HG02981 (cell line): Measurements from ENCODE around the gene PRKG1.
"Not testable (repeated sequence)": the region's sequence is repeated elsewhere in the genome, so short reads cannot be mapped to it uniquely, and the experiment has no call there.

Experiments used
- ATAC-seq: cut with Tn5 transposase; IDR thresholded peaks from one replicate; pipeline ENCODE4 v1.9.1; 2021; ENCODE audit warnings: mild to moderate bottlenecking, moderate library complexity; ENCODE audit not compliant: unreplicated experiment

The PRKG1 gene

GRCh38 chr10:51168086-51168815 is 94.0 kb downstream of the PRKG1 start:
- ATAC-seq, result no peak

- no peak for ATAC-seq
These were observed 94.8 kb downstream of the PRKG1 start for GRCh38 chr10:51169111-51169510.

- no peak for ATAC-seq
These were observed 96.4 kb downstream of the PRKG1 start for GRCh38 chr10:51170518-51171245.

GRCh38 chr10:51171946-51172345 is 97.7 kb downstream of the PRKG1 start:
- no peak for ATAC-seq

GRCh38 chr10:51176976-51177695 is 102.8 kb downstream of the PRKG1 start:
- no peak for ATAC-seq

- no peak for ATAC-seq
These were observed 104.3 kb downstream of the PRKG1 start for GRCh38 chr10:51178634-51179033.

- ATAC-seq, result no peak
These were observed 105.9 kb downstream of the PRKG1 start for GRCh38 chr10:51180141-51180540.

GRCh38 chr10:51183783-51184182 is 109.5 kb downstream of the PRKG1 start:
- ATAC-seq, result no peak

GRCh38 chr10:51186361-51186760 is 112.1 kb downstream of the PRKG1 start:
- no peak for ATAC-seq

- no peak for ATAC-seq
These were observed 113.7 kb downstream of the PRKG1 start for GRCh38 chr10:51188008-51188407.

GRCh38 chr10:51188866-51189265 is 114.6 kb downstream of the PRKG1 start:
- ATAC-seq, result no peak

- no peak for ATAC-seq
These were observed 122.4 kb downstream of the PRKG1 start for GRCh38 chr10:51196508-51197175.

- ATAC-seq, result no peak
These were observed 123.9 kb downstream of the PRKG1 start for GRCh38 chr10:51198170-51198569.

GRCh38 chr10:51201947-51202346 is 127.7 kb downstream of the PRKG1 start:
- no peak for ATAC-seq

- ATAC-seq, result no peak
These were observed 129.1 kb downstream of the PRKG1 start for GRCh38 chr10:51203359-51203758.

GRCh38 chr10:51204066-51204465 is 129.8 kb downstream of the PRKG1 start:
- ATAC-seq, result no peak

GRCh38 chr10:51204701-51205100 is 130.4 kb downstream of the PRKG1 start:
- no peak for ATAC-seq

GRCh38 chr10:51206500-51206899 is 132.2 kb downstream of the PRKG1 start:
- ATAC-seq, result no peak

- ATAC-seq, result not testable (repeated sequence)
These were observed 138.7 kb downstream of the PRKG1 start for GRCh38 chr10:51212937-51213336.

- ATAC-seq, result no peak
These were observed 140.2 kb downstream of the PRKG1 start for GRCh38 chr10:51214207-51215196.
